Neural cell (in vitro differentiated cells): ENCODE data around the gene MSH3.

ENCODE experiments used
- EP300 ChIP-seq: fragments of 450-650 bp; conservative IDR thresholded peaks from 2 replicates; pipeline ENCODE4 v1.6.1; 2014; ENCODE audit warnings: antibody characterized with exemption, mild to moderate bottlenecking, moderate library complexity; ENCODE audit not compliant: poor library complexity, severe bottlenecking
- RAD21 ChIP-seq: fragments of 450-650 bp; conservative IDR thresholded peaks from 2 replicates; pipeline ENCODE4 v1.6.1; 2014; ENCODE audit warnings: antibody characterized with exemption, mild to moderate bottlenecking, moderate library complexity

- TF ChIP-seq EP300 = peak; percentile 59
- TF ChIP-seq RAD21 = peak; percentile 50
These were observed at the start of gene MSH3, which contains the start of gene DHFR for GRCh38 chr5:80654391-80655230.
